ENCODE measurements around the gene SKI. TPM values are rescaled to one million over a fixed set of nuclear protein-coding genes. Genes with fewer than 3 reads are reported as not detected.

Gene SKI
- total and polyA plus RNA-seq, 2 experiments from 2014 or later = 9.3 to 66.8 TPM

DNA sequence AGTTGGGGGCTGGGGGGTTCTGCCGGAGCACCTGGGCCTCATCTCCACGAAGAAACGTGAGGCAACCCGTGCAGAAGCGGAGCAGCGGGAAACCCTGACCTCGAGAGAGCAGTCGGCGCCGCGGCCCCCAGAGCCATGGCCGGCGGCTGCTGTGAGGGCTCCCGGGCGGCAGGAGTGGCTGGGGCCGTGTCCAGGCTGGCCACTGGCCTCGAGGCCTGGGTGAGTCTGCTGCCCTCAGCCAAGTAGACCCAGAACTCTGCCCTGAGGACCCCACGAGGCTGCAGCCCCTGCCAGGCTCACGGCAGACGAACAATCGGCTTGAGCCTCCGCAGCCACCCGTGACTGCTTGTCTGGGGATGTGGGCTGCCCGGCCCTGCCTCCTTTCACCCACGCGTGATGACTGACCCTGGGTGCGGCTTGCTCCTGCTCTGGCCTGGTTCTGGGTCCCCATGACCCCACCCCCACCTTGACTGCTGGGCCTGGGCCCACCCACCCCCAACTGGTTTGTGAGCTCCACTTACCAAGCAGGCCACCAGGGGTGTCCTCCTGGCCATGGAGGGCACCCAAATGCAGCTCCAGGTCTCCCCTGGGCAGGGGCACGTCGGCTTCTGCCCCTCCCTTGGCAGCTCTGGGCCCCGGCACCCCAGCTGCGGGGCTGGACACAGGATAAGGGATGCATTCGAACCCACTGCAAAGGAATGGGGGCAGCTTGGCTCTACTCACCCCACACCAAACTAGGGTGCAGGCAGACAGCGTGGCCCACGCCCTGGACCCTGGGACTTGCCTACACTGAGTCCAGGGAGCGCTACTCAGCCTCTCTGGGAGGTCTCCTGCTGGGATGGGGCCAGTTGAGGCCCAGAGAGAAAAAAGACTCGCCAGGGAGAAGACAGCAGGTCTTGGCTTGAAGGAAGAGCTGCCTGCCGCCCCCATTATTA is 129.1 kb downstream of the SKI start:
- Histone ChIP-seq H3F3A (replicated peaks; ENCODE audit: low read depth) (no peaks in the 10 kb centered on the region), H3K27me3 (ENCODE audit: insufficient read depth) (no peaks in the 10 kb centered on the region), H3K79me2 (replicated peaks; ENCODE audit: insufficient read depth) (no peaks in the 10 kb centered on the region), H3K4me3 (no peak overlapping the region), H3K27ac (ENCODE audit: low read depth) (no peak overlapping the region), H2AFZ (no peak overlapping the region), H4K20me1 (replicated peaks; ENCODE audit: insufficient read depth) (no peaks in the 10 kb centered on the region), H3K36me3 (ENCODE audit: insufficient read depth) (no peaks in the 10 kb centered on the region), H3K4me1 (ENCODE audit: insufficient read depth) (no peaks in the 10 kb centered on the region), H3K9me2 (ENCODE audit: insufficient read depth) (no peaks in the 10 kb centered on the region), H3K4me2 (no peak overlapping the region)
- H3K9me3 Mint-ChIP-seq = no peaks in the 10 kb centered on the region
- DNase-seq (ENCODE audit: low spot score) (no peak), ATAC-seq (no peak)
- no peak overlapping the region for H3K27ac Mint-ChIP-seq
- H3K27me3 Mint-ChIP-seq (ENCODE audit: insufficient read depth, low read depth, poor library complexity) = peaks cover 7% of the 10 kb centered on the region
- H3K4me1 Mint-ChIP-seq = no peaks in the 10 kb centered on the region
- no peaks in the 10 kb centered on the region; the same call in 2 of the 3 replicates for H3K36me3 Mint-ChIP-seq (ENCODE audit: low read depth)
- TF ChIP-seq POLR2AphosphoS5 (IDR thresholded peaks at IDR 0.05; ENCODE audit: low read depth) (no peak), CREB1 (CRISPR knock-in tag; IDR thresholded peaks at IDR 0.05; ENCODE audit: low read depth) (no peak), EZH2phosphoT487 (IDR thresholded peaks at IDR 0.05; ENCODE audit: unreplicated experiment) (no peak), JUNB (IDR thresholded peaks at IDR 0.05; ENCODE audit: unreplicated experiment) (no peak), NANOG (IDR thresholded peaks at IDR 0.05; ENCODE audit: borderline replicate concordance) (no peak), ZNF114 (CRISPR knock-in tag; IDR thresholded peaks at IDR 0.05) (no peak), STAT1 (IDR thresholded peaks at IDR 0.05; ENCODE audit: unreplicated experiment) (no peak), EZH2 (IDR thresholded peaks at IDR 0.05; ENCODE audit: low read depth, unreplicated experiment) (no peak), ZNF331 (CRISPR knock-in tag; IDR thresholded peaks at IDR 0.05; ENCODE audit: low read depth) (no peak)
- TF ChIP-seq, protein P1, sequence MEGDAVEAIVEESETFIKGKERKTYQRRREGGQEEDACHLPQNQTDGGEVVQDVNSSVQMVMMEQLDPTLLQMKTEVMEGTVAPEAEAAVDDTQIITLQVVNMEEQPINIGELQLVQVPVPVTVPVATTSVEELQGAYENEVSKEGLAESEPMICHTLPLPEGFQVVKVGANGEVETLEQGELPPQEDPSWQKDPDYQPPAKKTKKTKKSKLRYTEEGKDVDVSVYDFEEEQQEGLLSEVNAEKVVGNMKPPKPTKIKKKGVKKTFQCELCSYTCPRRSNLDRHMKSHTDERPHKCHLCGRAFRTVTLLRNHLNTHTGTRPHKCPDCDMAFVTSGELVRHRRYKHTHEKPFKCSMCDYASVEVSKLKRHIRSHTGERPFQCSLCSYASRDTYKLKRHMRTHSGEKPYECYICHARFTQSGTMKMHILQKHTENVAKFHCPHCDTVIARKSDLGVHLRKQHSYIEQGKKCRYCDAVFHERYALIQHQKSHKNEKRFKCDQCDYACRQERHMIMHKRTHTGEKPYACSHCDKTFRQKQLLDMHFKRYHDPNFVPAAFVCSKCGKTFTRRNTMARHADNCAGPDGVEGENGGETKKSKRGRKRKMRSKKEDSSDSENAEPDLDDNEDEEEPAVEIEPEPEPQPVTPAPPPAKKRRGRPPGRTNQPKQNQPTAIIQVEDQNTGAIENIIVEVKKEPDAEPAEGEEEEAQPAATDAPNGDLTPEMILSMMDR (conservative IDR thresholded peaks at IDR 0.05; ENCODE audit: low read depth in 2 of 2) = no peak
- TF ChIP-seq, protein P2, sequence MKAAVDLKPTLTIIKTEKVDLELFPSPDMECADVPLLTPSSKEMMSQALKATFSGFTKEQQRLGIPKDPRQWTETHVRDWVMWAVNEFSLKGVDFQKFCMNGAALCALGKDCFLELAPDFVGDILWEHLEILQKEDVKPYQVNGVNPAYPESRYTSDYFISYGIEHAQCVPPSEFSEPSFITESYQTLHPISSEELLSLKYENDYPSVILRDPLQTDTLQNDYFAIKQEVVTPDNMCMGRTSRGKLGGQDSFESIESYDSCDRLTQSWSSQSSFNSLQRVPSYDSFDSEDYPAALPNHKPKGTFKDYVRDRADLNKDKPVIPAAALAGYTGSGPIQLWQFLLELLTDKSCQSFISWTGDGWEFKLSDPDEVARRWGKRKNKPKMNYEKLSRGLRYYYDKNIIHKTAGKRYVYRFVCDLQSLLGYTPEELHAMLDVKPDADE (IDR thresholded peaks at IDR 0.05) = no peak
- TF ChIP-seq, protein P3, sequence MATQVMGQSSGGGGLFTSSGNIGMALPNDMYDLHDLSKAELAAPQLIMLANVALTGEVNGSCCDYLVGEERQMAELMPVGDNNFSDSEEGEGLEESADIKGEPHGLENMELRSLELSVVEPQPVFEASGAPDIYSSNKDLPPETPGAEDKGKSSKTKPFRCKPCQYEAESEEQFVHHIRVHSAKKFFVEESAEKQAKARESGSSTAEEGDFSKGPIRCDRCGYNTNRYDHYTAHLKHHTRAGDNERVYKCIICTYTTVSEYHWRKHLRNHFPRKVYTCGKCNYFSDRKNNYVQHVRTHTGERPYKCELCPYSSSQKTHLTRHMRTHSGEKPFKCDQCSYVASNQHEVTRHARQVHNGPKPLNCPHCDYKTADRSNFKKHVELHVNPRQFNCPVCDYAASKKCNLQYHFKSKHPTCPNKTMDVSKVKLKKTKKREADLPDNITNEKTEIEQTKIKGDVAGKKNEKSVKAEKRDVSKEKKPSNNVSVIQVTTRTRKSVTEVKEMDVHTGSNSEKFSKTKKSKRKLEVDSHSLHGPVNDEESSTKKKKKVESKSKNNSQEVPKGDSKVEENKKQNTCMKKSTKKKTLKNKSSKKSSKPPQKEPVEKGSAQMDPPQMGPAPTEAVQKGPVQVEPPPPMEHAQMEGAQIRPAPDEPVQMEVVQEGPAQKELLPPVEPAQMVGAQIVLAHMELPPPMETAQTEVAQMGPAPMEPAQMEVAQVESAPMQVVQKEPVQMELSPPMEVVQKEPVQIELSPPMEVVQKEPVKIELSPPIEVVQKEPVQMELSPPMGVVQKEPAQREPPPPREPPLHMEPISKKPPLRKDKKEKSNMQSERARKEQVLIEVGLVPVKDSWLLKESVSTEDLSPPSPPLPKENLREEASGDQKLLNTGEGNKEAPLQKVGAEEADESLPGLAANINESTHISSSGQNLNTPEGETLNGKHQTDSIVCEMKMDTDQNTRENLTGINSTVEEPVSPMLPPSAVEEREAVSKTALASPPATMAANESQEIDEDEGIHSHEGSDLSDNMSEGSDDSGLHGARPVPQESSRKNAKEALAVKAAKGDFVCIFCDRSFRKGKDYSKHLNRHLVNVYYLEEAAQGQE (IDR thresholded peaks at IDR 0.05; ENCODE audit: unreplicated experiment) = no peak
- TF ChIP-seq, protein P4, sequence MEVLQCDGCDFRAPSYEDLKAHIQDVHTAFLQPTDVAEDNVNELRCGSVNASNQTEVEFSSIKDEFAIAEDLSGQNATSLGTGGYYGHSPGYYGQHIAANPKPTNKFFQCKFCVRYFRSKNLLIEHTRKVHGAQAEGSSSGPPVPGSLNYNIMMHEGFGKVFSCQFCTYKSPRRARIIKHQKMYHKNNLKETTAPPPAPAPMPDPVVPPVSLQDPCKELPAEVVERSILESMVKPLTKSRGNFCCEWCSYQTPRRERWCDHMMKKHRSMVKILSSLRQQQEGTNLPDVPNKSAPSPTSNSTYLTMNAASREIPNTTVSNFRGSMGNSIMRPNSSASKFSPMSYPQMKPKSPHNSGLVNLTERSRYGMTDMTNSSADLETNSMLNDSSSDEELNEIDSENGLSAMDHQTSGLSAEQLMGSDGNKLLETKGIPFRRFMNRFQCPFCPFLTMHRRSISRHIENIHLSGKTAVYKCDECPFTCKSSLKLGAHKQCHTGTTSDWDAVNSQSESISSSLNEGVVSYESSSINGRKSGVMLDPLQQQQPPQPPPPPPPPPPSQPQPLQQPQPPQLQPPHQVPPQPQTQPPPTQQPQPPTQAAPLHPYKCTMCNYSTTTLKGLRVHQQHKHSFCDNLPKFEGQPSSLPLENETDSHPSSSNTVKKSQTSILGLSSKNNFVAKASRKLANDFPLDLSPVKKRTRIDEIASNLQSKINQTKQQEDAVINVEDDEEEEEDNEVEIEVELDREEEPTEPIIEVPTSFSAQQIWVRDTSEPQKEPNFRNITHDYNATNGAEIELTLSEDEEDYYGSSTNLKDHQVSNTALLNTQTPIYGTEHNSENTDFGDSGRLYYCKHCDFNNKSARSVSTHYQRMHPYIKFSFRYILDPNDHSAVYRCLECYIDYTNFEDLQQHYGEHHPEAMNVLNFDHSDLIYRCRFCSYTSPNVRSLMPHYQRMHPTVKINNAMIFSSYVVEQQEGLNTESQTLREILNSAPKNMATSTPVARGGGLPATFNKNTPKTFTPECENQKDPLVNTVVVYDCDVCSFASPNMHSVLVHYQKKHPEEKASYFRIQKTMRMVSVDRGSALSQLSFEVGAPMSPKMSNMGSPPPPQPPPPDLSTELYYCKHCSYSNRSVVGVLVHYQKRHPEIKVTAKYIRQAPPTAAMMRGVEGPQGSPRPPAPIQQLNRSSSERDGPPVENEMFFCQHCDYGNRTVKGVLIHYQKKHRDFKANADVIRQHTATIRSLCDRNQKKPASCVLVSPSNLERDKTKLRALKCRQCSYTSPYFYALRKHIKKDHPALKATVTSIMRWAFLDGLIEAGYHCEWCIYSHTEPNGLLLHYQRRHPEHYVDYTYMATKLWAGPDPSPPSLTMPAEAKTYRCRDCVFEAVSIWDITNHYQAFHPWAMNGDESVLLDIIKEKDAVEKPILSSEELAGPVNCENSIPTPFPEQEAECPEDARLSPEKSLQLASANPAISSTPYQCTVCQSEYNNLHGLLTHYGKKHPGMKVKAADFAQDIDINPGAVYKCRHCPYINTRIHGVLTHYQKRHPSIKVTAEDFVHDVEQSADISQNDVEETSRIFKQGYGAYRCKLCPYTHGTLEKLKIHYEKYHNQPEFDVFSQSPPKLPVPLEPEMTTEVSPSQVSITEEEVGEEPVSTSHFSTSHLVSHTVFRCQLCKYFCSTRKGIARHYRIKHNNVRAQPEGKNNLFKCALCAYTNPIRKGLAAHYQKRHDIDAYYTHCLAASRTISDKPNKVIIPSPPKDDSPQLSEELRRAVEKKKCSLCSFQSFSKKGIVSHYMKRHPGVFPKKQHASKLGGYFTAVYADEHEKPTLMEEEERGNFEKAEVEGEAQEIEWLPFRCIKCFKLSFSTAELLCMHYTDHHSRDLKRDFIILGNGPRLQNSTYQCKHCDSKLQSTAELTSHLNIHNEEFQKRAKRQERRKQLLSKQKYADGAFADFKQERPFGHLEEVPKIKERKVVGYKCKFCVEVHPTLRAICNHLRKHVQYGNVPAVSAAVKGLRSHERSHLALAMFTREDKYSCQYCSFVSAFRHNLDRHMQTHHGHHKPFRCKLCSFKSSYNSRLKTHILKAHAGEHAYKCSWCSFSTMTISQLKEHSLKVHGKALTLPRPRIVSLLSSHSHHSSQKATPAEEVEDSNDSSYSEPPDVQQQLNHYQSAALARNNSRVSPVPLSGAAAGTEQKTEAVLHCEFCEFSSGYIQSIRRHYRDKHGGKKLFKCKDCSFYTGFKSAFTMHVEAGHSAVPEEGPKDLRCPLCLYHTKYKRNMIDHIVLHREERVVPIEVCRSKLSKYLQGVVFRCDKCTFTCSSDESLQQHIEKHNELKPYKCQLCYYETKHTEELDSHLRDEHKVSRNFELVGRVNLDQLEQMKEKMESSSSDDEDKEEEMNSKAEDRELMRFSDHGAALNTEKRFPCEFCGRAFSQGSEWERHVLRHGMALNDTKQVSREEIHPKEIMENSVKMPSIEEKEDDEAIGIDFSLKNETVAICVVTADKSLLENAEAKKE (CRISPR knock-in tag; IDR thresholded peaks at IDR 0.05) = no peak
- no peak overlapping the region for H3K4me3 Mint-ChIP-seq

Data from GM23338 (cell line).